ENCODE results near the gene INSC.

DNA sequence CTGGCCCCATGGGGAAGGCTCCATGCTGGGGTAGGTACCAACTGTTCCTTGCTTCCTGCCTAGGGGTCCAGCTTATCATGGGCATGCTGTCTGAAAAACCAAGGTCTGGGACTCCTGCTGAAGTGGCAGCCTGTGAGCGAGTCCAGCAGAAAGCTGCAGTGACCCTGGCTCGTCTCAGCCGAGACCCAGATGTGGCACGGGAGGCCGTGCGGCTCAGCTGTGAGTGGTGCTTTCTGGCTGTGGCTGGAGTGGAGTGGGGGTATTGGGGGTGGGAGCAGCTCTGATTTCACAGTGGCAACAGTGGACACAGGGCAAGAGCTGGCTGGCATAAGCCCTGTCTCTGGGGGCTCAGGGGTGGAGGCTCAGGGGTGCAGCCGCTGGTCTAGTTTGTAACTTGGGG, 124.1 kb downstream of the INSC start:
- TF ChIP-seq TAF1 (IDR thresholded peaks at IDR 0.05; ENCODE audit: borderline replicate concordance, low read depth, low read length) (no peak), POLR2A (IDR thresholded peaks at IDR 0.05; ENCODE audit: low read depth, low read length) (no peak), POLR2AphosphoS5 (IDR thresholded peaks at IDR 0.05; ENCODE audit: low read depth, low read length) (no peak)
